Liver (tissue), 9 donors: ENCODE measurements around the gene LDB2. TPM values are rescaled to one million over a fixed set of nuclear protein-coding genes. Genes with fewer than 3 reads are reported as not detected.

Source experiments
- DNase-seq: peaks from one replicate; pipeline ENCODE4 v3.0.0-alpha.2; 2017; ENCODE audit warnings: low spot score
- H3K27ac ChIP-seq, 2 donors: one replicate each; pipeline ENCODE4 v1.7.0; 2013; ENCODE audit warnings: inconsistent platforms in 2 of 2, low read length in 2 of 2, control low read depth in 1 of 2, low read depth in 1 of 2, mild to moderate bottlenecking in 1 of 2
- H3K27me3 ChIP-seq, 4 donors: one replicate each; pipeline versions ENCODE4 v1.6.1 to v1.7.0; 2013; ENCODE audit warnings: low read length in 3 of 4, inconsistent platforms in 1 of 4, mild to moderate bottlenecking in 1 of 4, moderate library complexity in 1 of 4; ENCODE audit not compliant: control insufficient read depth in 4 of 4, insufficient read depth in 4 of 4
- H3K36me3 ChIP-seq, 4 donors: one replicate each; pipeline versions ENCODE4 v1.6.1 to v1.7.0; 2013; ENCODE audit warnings: low read length in 3 of 4, mild to moderate bottlenecking in 3 of 4, low read depth in 1 of 4, moderate library complexity in 1 of 4; ENCODE audit not compliant: control insufficient read depth in 4 of 4, insufficient read depth in 3 of 4
- H3K4me1 ChIP-seq, 4 donors: one replicate each; pipeline versions ENCODE4 v1.6.1 to v1.7.0; 2013; ENCODE audit warnings: low read length in 3 of 4, mild to moderate bottlenecking in 3 of 4, moderate library complexity in 1 of 4; ENCODE audit not compliant: control insufficient read depth in 4 of 4, insufficient read depth in 4 of 4
- H3K4me3 ChIP-seq, 3 donors: one replicate each; pipeline versions ENCODE4 v1.6.1 to v1.7.0; 2013; ENCODE audit warnings: low read length in 3 of 3, control low read depth in 1 of 3, low read depth in 1 of 3, mild to moderate bottlenecking in 1 of 3
- H3K9ac ChIP-seq, 2 donors: one replicate each; pipeline ENCODE4 v1.7.0; 2013; ENCODE audit warnings: low read length in 2 of 2, mild to moderate bottlenecking in 2 of 2, moderate library complexity in 2 of 2, control low read depth in 1 of 2, low read depth in 1 of 2
- H3K9me3 ChIP-seq, 4 donors: one replicate each; pipeline versions ENCODE4 v1.6.1 to v1.7.0; 2013; ENCODE audit warnings: low read length in 3 of 4; ENCODE audit not compliant: control insufficient read depth in 4 of 4
- EGR1 ChIP-seq, 2 donors: IDR thresholded peaks; 2 replicates each; pipeline ENCODE4 v1.6.1; 2016 to 2018; ENCODE audit warnings: antibody characterized with exemption in 2 of 2, low read depth in 2 of 2
- FOXA1 ChIP-seq: IDR thresholded peaks from 2 replicates; pipeline ENCODE4 v1.6.1; 2016; ENCODE audit warnings: antibody characterized with exemption
- GABPA ChIP-seq, 2 donors: IDR thresholded peaks in 1 of 2; conservative IDR thresholded peaks in 1 of 2; 2 replicates each; pipeline ENCODE4 v1.6.1; 2016; ENCODE audit warnings: antibody characterized with exemption in 2 of 2, mild to moderate bottlenecking in 1 of 2, moderate library complexity in 1 of 2
- HNF4A ChIP-seq, 2 donors: conservative IDR thresholded peaks; 2 replicates each; pipeline ENCODE4 v1.6.1; 2016; ENCODE audit warnings: antibody characterized with exemption in 2 of 2, mild to moderate bottlenecking in 2 of 2
- HNF4G ChIP-seq: IDR thresholded peaks from 2 replicates; pipeline ENCODE4 v1.6.1; 2016; ENCODE audit warnings: antibody characterized with exemption
- JUND ChIP-seq, 2 donors: IDR thresholded peaks; 2 replicates each; pipeline ENCODE4 v1.6.1; 2016; ENCODE audit warnings: antibody characterized with exemption in 2 of 2
- MAX ChIP-seq: IDR thresholded peaks from 2 replicates; pipeline ENCODE4 v1.6.1; 2016; ENCODE audit warnings: antibody characterized with exemption
- NR2F2 ChIP-seq: IDR thresholded peaks from 2 replicates; pipeline ENCODE4 v1.6.1; 2016; ENCODE audit warnings: antibody characterized with exemption
- RAD21 ChIP-seq, 2 donors: IDR thresholded peaks; 2 replicates each; pipeline ENCODE4 v1.6.1; 2016; ENCODE audit warnings: antibody characterized with exemption in 2 of 2, mild to moderate bottlenecking in 2 of 2
- REST ChIP-seq: IDR thresholded peaks from 2 replicates; pipeline ENCODE4 v1.6.1; 2016; ENCODE audit warnings: antibody characterized with exemption, mild to moderate bottlenecking
- RXRA ChIP-seq, 2 donors: IDR thresholded peaks; 2 replicates each; pipeline ENCODE4 v1.6.1; 2017 to 2018; ENCODE audit warnings: antibody characterized with exemption in 2 of 2, mild to moderate bottlenecking in 1 of 2
- SP1 ChIP-seq: IDR thresholded peaks from 2 replicates; pipeline ENCODE4 v1.6.1; 2018; ENCODE audit warnings: antibody characterized with exemption, mild to moderate bottlenecking
- TAF1 ChIP-seq: conservative IDR thresholded peaks from 2 replicates; pipeline ENCODE4 v1.6.1; 2016; ENCODE audit warnings: antibody characterized with exemption, mild to moderate bottlenecking
- YY1 ChIP-seq: IDR thresholded peaks from 2 replicates; pipeline ENCODE4 v1.6.1; 2016; ENCODE audit warnings: antibody characterized with exemption, mild to moderate bottlenecking
- ZBTB33 ChIP-seq: IDR thresholded peaks from 2 replicates; pipeline ENCODE4 v1.6.1; 2016; ENCODE audit warnings: antibody characterized with exemption
- WGBS: extraction: QIAGEN DNeasy Blood & Tissue Kit; methylation state at CpG from one replicate; pipeline ENCODE4 v1.1.7; 2013; 5-methylcytosine and 5-hydroxymethylcytosine counted together
- polyA plus RNA-seq, 2 donors: library from polyadenylated mRNA; stranded (reverse) in 1 of 2; unstranded in 1 of 2; fragments of 200-250 nt in 1 of 2; fragments of >200 nt in 1 of 2; fragmentation: Nextera tagmentation in 1 of 2; extraction: Ambion mirVana in 1 of 2; gene quantifications; one replicate each; pipeline versions ENCODE4 v1.2.1 to v1.2.3, GENCODE V29; 2013 to 2015
- total RNA-seq, 2 donors: library from RNA; depleted of rRNA; stranded (reverse); fragments of >200 nt; gene quantifications; one replicate each; pipeline ENCODE4 v1.2.3, GENCODE V29; 2014
- TF ChIP-seq, protein P1 (sequence below): IDR thresholded peaks from 2 replicates; pipeline ENCODE4 v1.6.1; 2016; ENCODE audit warnings: antibody characterized with exemption
- donor health status: healthy.
- donor health status: healthy.
- donor health status: healthy.
- donor health status: healthy.
- donor health status: healthy.

LDB2 gene
- total and polyA plus RNA-seq, 4 donors: 7.4 to 31.9 (median 16.8) TPM

DNA sequence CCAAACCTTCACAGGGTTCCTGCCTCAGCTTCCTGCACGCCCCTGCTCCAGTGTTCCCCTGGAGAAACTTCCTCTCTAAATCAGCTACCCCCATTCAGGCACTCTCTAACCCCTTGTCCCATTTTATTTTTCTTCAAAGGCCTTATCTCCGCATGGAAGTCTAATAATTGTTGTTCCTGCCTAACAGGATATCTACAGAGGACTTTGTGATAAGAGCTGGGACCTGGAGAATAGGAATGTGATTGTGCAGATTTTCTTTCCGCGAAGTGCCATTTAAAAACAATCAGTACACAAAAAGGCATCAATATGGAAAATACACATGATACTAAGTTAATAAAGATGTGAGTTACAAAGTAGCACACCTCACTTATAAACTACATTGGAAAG lies 32.6 kb downstream of the LDB2 start:
- no peaks in the 10 kb centered on the region for H3K36me3 ChIP-seq
- no peaks in the 10 kb centered on the region for H3K9me3 ChIP-seq
- DNase-seq: no peak
- no peak overlapping the region for H3K4me3 ChIP-seq
- peak overlapping the region in 1 of 2 donors; percentile 16 for H3K27ac ChIP-seq
- peak; percentile 76 for TF ChIP-seq NR2F2
- TF ChIP-seq RAD21 (IDR thresholded peaks at IDR 0.05): peak in 1 of 2 donors; percentile 12
- no peak for TF ChIP-seq REST
- H3K9ac ChIP-seq: no peak overlapping the region
- H3K4me1 ChIP-seq: no peaks in the 10 kb centered on the region
- 64% methylated on average over 4 of the region's 4 CpGs for WGBS
- no peaks in the 10 kb centered on the region for H3K27me3 ChIP-seq

DNA sequence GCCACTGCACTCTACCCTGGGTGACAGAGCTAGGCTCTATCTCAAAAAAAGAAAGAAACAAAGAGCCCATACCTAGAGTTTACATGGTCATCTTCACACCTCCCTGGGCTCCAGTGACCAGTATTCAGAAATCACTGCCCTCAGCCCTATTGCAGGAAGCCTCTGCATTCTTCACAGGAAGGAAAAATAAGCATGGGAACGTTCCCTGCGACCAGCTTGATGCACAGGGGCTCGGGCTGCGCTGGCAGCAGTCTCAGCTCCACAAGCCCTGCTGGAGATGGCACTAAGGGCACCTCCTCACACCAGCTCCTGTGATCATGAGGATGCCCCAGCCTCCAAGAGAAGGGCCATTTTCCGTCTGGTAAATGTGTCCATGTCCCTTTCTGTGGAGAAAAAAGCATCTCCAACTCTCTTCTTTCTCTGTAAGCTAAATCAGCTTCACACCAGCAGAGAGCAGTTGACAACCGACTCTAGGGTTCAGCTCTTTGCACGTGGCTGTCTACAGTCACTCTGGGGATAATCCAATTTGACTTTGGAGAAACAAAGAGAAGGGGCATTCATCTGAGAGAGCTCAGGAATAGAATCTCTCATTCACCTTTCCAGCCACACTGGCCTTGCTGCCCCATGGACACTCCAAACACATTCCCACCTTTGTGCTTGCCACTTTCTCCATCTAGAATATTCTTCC lies 33.1 kb downstream of the LDB2 start:
- Histone ChIP-seq H3K27ac (peak overlapping the region; percentile 16 to 33), H3K4me3 (no peak overlapping the region), H3K9ac (no peak overlapping the region), H3K4me1 (no peaks in the 10 kb centered on the region), H3K9me3 (no peaks in the 10 kb centered on the region), H3K27me3 (no peaks in the 10 kb centered on the region), H3K36me3 (no peaks in the 10 kb centered on the region)
- 75% methylated on average over 7 of the region's 7 CpGs for WGBS
- no peak for DNase-seq
- TF ChIP-seq ZBTB33: no peak
- TF ChIP-seq EGR1 (IDR thresholded peaks at IDR 0.05; ENCODE audit: low read depth in 2 of 2): no peak
- no peak for TF ChIP-seq NR2F2
- TF ChIP-seq TAF1: no peak
- TF ChIP-seq FOXA1: no peak

DNA sequence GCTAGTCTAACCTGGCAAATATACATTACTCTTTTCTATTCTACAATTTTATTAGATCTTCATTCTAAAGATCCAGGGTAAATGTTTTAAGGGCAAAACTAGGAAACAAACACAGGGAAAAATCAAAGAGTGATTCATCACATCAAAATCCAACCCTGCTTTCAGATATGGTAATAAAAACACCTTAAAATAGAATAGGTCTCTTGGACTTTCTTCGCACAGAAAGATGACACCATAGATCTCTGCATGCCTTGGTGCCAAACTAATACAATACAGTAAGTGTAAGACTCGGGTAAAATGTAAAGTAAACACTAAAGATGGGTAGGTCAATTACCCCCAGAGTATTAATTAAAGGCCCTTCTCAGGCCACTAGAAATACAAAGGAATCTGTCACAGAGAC lies 34.2 kb downstream of the LDB2 start:
- Histone ChIP-seq H3K27me3 (no peaks in the 10 kb centered on the region), H3K4me1 (no peaks in the 10 kb centered on the region), H3K9ac (no peak overlapping the region), H3K27ac (no peak overlapping the region), H3K36me3 (no peaks in the 10 kb centered on the region), H3K9me3 (no peaks in the 10 kb centered on the region), H3K4me3 (no peak overlapping the region)
- DNase-seq: no peak
- 83% methylated on average over 2 of the region's 2 CpGs for WGBS
- TF ChIP-seq HNF4G (no peak), HNF4A (conservative IDR thresholded peaks at IDR 0.05) (no peak), SP1 (no peak), EGR1 (IDR thresholded peaks at IDR 0.05; ENCODE audit: low read depth in 2 of 2) (no peak), JUND (IDR thresholded peaks at IDR 0.05) (no peak), RXRA (IDR thresholded peaks at IDR 0.05) (no peak), GABPA (IDR thresholded peaks at IDR 0.05 in 1 of 2, conservative IDR thresholded peaks at IDR 0.05 in 1 of 2) (no peak), TAF1 (no peak), NR2F2 (no peak), YY1 (no peak), ZBTB33 (no peak), FOXA1 (no peak), RAD21 (IDR thresholded peaks at IDR 0.05) (no peak), MAX (no peak)
- TF ChIP-seq, protein P1, sequence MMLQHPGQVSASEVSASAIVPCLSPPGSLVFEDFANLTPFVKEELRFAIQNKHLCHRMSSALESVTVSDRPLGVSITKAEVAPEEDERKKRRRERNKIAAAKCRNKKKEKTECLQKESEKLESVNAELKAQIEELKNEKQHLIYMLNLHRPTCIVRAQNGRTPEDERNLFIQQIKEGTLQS: no peak
